NCI-H2171 (cell line): ENCODE measurements around the gene NR1H4.
"Not testable (repeated sequence)": the region's sequence is repeated elsewhere in the genome, so short reads cannot be mapped to it uniquely, and the experiment has no call there.

Source experiments
- DNase-seq: peaks from one replicate; lab custom pipeline; 2025; lab: John Stamatoyannopoulos, UW

NR1H4 gene

GRCh38 chr12:100473716-100474150 is at the start of gene NR1H4:
NR1H4 (plus strand) TSS chr12:100473866; CDS start chr12:100493324, 19,458 bp downstream.
- no peak for DNase-seq

DNA sequence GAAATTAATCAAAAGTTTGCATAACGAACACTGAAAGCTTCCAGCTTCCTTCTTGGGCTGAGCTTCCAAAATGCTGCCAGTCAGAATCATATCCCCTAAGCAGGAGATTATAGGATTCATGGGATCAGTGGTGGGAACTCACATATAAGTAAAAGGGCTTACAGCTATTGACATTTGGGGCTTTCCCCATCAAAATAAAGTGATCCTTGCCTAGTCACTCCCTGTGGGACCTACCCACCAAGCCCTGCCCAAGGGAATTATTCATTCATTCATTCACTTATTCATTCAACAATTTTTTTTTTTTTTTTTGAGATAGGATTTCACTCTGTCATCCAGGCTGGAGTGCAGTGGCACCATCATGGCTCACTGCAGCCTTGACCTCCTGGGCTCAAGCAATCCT is 47.5 kb upstream of the NR1H4 start:
- no peak for DNase-seq

- no peak for DNase-seq
These were observed 46.6 kb upstream of the NR1H4 start for GRCh38 chr12:100427078-100427477.

DNA sequence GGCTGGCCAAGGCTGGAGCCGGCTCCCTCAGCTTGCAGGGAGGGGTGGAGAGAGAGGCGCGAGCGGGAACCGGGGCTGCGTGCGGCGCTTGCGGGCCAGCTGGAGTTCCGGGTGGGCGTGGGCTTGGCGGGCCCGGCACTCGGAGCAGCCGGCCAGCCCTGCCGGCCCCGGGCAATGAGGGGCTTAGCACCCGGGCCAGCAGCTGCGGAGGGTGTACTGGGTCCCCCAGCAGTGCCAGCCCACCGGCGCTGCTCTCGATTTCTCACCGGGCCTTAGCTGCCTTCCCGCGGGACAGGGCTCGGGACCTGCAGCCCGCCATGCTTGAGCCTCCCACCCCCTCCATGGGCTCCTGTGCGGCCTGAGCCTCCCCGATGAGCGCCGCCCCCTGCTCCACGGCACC is 43.4 kb upstream of the NR1H4 start:
- not testable (repeated sequence) for DNase-seq

DNA sequence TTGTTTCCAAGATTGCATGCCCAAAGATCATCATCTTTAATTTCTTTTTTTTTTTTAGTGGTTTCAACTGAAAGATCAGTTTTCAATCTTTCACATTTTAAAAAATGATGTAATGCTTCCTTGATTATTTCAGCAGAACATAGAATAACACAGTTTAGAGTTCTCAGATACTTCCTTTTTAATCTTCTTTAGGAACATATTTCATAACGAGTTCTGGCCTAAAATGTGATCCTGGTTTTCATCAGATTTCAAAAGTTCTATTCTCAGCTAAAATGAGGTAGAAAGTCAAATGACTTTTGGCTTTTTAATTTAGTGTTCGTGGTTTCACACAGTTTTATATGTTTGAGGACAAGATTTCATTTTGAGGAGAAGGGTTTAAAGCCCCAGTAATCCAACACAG is 40.0 kb upstream of the NR1H4 start:
- no peak for DNase-seq

DNA sequence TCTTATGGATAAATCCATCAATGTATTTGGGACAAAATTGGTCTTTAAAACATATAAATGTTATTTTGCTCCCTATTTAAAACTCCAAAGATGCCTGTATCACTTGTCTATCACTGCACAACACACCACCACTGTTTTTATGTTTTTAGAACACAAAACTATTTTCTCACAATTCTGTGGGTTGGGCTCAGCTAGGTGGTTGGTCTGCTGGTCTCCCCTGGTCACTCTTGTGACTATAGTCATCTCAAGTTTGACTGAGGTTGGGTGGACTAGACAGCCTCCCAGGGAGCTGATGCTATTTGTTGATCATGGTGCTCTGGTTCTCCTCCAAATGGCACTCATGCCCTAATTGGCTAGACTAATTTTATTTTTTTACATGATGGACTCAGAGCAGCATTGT is 39.5 kb upstream of the NR1H4 start:
- DNase-seq = no peak

GRCh38 chr12:100435957-100436356 is 37.7 kb upstream of the NR1H4 start:
- no peak for DNase-seq

- DNase-seq = no peak
These were observed 36.4 kb upstream of the NR1H4 start for GRCh38 chr12:100437038-100437841.

- DNase-seq = no peak
These were observed 33.9 kb upstream of the NR1H4 start for GRCh38 chr12:100439797-100440196.

DNA sequence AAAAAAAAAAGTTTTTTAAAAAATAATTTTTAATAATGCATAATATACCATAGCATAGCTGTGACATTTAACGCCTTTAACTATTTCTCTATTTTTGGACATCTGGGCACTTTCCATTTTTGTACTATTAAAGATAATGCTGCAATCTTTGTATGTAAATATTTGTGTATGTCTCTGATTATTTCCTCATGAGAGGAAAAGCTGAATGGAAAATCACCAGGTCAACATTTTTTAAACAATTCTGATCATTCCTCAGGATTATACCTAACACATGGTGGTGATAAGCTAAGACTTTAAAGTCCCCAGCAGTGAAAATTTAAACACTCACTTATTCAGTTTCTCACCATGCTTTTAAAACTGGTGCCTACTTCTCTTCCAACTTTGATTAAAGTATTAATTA is 31.3 kb upstream of the NR1H4 start:
- no peak for DNase-seq

GRCh38 chr12:100443434-100443833 is 30.2 kb upstream of the NR1H4 start:
- no peak for DNase-seq

DNA sequence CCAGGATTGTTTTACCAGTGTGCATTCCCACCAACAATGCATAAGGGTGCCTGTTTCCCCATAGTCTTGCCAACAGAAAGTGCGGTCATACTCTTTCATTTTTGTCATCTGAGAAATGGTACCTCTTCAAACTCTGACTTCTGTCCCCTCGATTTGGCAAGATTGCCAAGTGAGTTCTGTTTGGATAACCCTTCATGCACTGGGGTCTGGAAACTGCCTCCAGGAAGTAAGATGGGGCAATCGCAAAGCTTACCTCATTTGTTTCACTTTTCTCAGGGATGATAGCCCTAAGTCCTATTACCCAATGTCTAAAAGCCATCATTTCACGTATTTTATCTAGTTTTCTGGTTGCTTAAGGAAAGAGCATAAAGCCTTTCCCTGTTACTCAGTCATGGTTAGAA is 28.6 kb upstream of the NR1H4 start:
- no peak for DNase-seq

DNA sequence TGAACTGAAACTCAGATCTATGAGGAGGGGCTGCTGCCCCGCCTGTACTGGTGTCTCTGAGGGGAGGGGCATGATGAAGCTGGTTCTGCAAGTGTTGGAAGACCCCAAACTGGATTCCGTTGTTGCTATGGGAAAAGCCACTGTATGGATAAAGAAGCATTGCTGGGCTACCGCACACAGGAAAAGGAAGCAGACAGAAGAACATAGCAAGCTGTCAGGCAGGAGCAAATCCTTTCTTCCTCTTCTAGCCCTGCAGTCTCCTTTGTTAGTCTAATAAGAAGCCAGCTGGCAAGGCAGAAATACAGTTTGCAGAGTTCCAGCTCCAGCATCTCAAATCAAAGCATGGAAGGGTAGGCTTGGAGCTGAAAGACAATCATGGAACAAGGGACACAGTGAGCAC is 26.3 kb upstream of the NR1H4 start:
- DNase-seq = no peak

DNA sequence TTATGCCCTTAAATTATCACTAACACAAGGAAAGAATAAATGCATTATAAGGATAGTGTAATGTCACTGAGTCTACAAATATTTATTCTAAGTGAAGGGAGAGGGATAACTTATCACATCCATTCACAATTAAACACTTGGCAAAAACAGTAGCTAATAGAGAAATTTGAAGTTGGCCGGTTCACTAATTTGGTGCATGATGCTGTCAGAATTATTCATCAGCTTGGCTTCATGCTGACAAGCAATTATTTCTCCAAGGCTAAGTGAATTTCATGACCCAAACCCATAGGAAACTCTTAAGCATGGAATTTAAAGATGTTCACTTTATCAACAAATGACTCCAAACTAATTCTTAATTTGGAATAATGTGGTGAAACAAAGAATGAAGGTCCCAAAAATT is 25.0 kb upstream of the NR1H4 start:
- DNase-seq = no peak

DNA sequence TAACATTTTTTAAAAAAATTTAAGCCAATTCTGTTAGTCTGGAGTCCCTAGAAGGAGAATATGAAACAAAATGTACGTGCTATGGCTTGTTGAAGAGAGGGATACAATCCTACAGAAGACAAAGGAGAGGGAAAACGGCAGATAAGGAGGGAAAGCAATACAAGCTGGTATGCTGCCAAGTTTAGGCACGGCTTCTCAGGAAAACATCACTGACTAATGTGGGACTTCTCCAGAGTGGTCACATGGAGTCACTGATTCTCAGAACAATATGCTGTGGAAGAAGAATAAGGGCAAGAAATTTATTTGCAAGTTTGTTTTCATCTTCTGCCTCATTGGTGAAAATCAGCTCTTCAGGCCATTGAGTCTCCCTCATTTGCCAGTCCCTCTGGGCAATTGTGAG is 22.9 kb upstream of the NR1H4 start:
- DNase-seq = no peak

GRCh38 chr12:100453951-100454350 is 19.7 kb upstream of the NR1H4 start:
- DNase-seq = no peak

DNA sequence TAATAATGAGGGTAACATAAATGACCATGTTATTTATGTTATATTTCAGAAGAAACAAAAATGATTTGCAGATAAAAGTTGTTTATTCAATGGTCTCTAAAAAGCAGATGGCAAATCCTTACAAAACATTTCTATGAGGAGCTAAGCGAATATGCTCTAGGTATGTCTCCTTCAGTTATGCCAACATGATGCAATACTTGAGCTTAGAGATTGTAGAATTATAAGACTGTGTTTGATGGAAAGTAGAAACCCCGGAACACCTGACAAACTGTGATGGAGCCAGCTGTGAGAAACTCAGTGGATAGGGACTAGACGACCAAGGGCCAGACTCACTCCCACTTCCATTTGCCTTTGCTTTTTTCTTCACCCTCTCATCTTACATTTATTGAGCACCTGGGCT is 17.8 kb upstream of the NR1H4 start:
- DNase-seq = no peak

DNA sequence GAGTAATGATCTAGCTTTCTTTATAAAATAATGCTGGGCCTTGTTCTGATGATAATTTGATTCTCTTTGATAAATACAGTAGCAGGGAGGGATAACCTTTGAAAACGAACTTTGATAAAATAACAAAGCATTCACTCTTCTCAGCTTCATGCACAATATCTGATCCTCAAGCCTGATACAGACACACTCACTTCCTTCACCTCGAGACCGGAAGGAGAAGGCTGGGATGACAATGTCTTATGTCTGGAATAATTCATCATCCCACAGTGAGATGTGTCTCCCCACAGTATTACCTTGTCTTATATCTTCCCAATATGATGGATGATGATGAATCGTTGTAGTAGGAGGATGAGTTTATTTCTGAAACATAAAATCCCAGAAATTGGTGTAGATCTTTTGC is 15.5 kb upstream of the NR1H4 start:
- no peak for DNase-seq

DNA sequence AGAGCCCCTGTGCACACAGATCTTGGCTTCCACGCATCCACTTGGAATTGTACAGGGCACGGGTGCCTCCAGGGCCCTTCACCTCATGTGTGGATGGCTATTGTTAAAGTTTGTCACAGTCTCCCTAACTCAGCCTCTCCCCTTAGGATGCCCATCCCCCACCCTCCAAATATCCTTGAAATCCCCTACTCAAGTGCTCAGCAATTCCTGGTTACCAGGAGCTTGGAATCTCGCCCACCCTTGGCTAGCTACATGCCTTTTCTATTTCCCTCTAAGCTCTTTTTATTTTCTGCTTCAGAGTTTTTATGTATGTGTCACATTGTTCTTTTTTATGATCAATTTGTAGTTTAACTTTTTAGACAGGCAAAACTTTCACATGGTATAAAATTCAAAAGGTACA is 13.0 kb upstream of the NR1H4 start:
- no peak for DNase-seq

- DNase-seq = no peak
These were observed 12.2 kb upstream of the NR1H4 start for GRCh38 chr12:100461330-100461973.

- DNase-seq = no peak
These were observed 10.0 kb upstream of the NR1H4 start for GRCh38 chr12:100463661-100464060.

- DNase-seq = no peak
These were observed 9.1 kb upstream of the NR1H4 start for GRCh38 chr12:100464529-100464928.

GRCh38 chr12:100468126-100468525 is 5.5 kb upstream of the NR1H4 start:
- DNase-seq = no peak

- no peak for DNase-seq
These were observed 1.3 kb upstream of the NR1H4 start for GRCh38 chr12:100472325-100472724.
